Measurements from ENCODE around the gene TBCD.

Gene TBCD

GRCh38 chr17:82924812-82925211 lies 172.9 kb downstream of the TBCD start:
- no peak for DNase-seq (ENCODE audit: low read depth)
- no peak overlapping the region for H3K4me3 ChIP-seq (ENCODE audit: low read depth, low read length)
- in situ Hi-C loops (cut with HindIII; ENCODE audit: low sequenced_read_pairs), result no loop called here

GRCh38 chr17:82925336-82925735 lies 173.5 kb downstream of the TBCD start:
- in situ Hi-C loops (cut with HindIII; ENCODE audit: low sequenced_read_pairs), result no loop called here
- no peak overlapping the region for H3K4me3 ChIP-seq (ENCODE audit: low read depth, low read length)
- no peak for TF ChIP-seq CTCF (IDR thresholded peaks at IDR 0.05; ENCODE audit: low read depth, low read length, missing control alignments)
- DNase-seq (ENCODE audit: low read depth), result no peak

More at GRCh38 chr17:82924812-82925211, 172.9 kb downstream of the TBCD start:
- TF ChIP-seq CTCF (IDR thresholded peaks at IDR 0.05; ENCODE audit: low read depth, low read length, missing control alignments), result no peak

- DNase-seq (ENCODE audit: low read depth), result no peak
- TF ChIP-seq CTCF (IDR thresholded peaks at IDR 0.05; ENCODE audit: low read depth, low read length, missing control alignments), result no peak
- in situ Hi-C loops (cut with HindIII; ENCODE audit: low sequenced_read_pairs), result no loop called here
- no peak overlapping the region for H3K4me3 ChIP-seq (ENCODE audit: low read depth, low read length)
These were observed 174.2 kb downstream of the TBCD start for GRCh38 chr17:82926081-82926480.

- no peak for DNase-seq (ENCODE audit: low read depth)
- in situ Hi-C loops (cut with HindIII; ENCODE audit: low sequenced_read_pairs), result no loop called here
- no peak for TF ChIP-seq CTCF (IDR thresholded peaks at IDR 0.05; ENCODE audit: low read depth, low read length, missing control alignments)
These were observed 174.9 kb downstream of the TBCD start for GRCh38 chr17:82926716-82927115.

GRCh38 chr17:82927311-82927660 lies 175.4 kb downstream of the TBCD start:
- no peak overlapping the region for H3K4me3 ChIP-seq (ENCODE audit: low read depth, low read length)
- DNase-seq (ENCODE audit: low read depth), result no peak
- in situ Hi-C loops (cut with HindIII; ENCODE audit: low sequenced_read_pairs), result no loop called here
- no peak for TF ChIP-seq CTCF (IDR thresholded peaks at IDR 0.05; ENCODE audit: low read depth, low read length, missing control alignments)

More at GRCh38 chr17:82926716-82927115, 174.9 kb downstream of the TBCD start:
- H3K4me3 ChIP-seq (ENCODE audit: low read depth, low read length), result no peak overlapping the region

GRCh38 chr17:82927661-82928601 lies 176.1 kb downstream of the TBCD start:
- in situ Hi-C loops (cut with HindIII; ENCODE audit: low sequenced_read_pairs), result no loop called here
- no peak overlapping the region for H3K4me3 ChIP-seq (ENCODE audit: low read depth, low read length)
- DNase-seq (ENCODE audit: low read depth), result no peak
- no peak for TF ChIP-seq CTCF (IDR thresholded peaks at IDR 0.05; ENCODE audit: low read depth, low read length, missing control alignments)

Data from astrocyte of the cerebellum (primary cell).